Measurements from ENCODE around the gene CLDND1.

CLDND1 gene

GRCh38 chr3:98556164-98557130, 33.7 kb upstream of the CLDND1 start:
- H3K27ac ChIP-seq: no peak overlapping the region

GRCh38 chr3:98555025-98555379, 32.3 kb upstream of the CLDND1 start:
- H3K27ac ChIP-seq: no peak overlapping the region
- TF ChIP-seq CTCF (IDR thresholded peaks at IDR 0.05): no peak
- no peak for DNase-seq (ENCODE audit: low spot score)
- no peak overlapping the region for H3K4me3 ChIP-seq

More at GRCh38 chr3:98556164-98557130, 33.7 kb upstream of the CLDND1 start:
- no peak overlapping the region for H3K4me3 ChIP-seq
- no peak for TF ChIP-seq CTCF (IDR thresholded peaks at IDR 0.05)
- no peak for DNase-seq (ENCODE audit: low spot score)

GRCh38 chr3:98554580-98554979, 31.9 kb upstream of the CLDND1 start:
- Histone ChIP-seq H3K4me3 (no peak overlapping the region), H3K27ac (no peak overlapping the region)
- no peak for DNase-seq (ENCODE audit: low spot score)
- no peak for TF ChIP-seq CTCF (IDR thresholded peaks at IDR 0.05)

GRCh38 chr3:98553753-98554152, 31.1 kb upstream of the CLDND1 start:
- no peak for DNase-seq (ENCODE audit: low spot score)
- no peak overlapping the region for H3K4me3 ChIP-seq
- TF ChIP-seq CTCF (IDR thresholded peaks at IDR 0.05): no peak
- no peak overlapping the region for H3K27ac ChIP-seq

DNA sequence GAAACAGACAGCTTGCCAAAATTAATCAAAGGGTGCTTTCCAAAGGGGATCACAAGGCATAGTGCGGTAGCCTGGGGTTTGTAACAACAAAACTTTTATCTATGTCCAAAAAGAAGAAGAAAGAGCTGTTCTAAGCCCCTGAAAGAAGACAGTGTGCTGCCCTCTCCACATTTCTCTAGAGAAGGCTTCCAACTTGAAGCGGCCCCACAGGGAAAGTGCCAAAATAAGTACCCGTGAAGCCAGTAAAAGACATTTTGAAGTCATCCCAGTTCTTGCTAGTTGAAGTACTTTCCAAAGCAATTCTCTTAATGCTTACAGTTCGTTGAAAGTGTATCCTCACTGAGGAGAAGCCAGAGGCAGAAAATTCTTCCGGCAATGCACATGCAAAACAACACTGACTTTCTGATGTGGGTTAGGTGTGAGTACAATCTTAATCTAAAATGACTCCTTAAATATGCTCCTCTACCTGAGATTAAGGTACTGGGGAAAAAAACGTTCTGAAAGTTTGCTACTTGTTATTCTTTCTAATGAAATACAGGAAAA, 30.4 kb upstream of the CLDND1 start:
- TF ChIP-seq CTCF (IDR thresholded peaks at IDR 0.05): no peak
- H3K27ac ChIP-seq: no peak overlapping the region
- no peak overlapping the region for H3K4me3 ChIP-seq
- DNase-seq (ENCODE audit: low spot score): no peak

DNA sequence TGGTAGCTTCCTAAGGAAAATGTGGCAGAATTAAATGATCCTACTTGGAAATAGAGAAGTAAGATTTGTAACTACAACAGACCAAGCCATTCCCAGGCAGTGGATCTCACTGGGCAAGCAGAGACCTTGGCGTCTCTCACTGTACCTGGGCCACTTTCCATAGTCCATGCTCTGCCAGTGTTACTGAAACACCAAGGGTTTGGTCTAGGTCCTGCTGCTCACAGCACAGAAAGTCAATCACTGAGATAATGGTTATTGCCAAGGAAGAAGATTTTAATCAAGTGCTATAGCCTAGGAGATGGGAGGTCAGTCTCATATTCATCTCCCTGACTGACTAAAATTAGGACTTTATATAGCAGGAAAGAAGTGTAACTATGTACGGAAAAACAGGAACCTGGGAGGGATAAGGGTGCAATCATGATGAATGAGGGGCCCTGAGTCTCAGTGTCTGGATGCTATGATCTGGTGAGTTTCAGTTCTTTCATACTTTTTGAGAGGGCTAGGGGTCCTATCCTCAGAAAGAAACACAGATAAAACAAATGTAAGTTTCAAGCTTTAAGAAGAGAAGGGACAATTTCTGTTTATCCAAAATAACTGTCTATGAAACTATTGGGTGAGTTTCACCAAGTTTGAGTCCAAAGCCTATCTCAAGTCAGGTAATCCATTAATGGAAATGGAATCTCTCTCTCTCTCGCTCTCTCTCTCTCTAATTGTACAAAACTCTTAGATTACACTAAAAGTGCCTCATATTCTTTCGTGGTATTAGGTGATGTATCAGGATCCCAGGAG, 29.7 kb upstream of the CLDND1 start:
- Histone ChIP-seq H3K27ac (no peak overlapping the region), H3K4me3 (no peak overlapping the region)
- DNase-seq (ENCODE audit: low spot score): no peak
- no peak for TF ChIP-seq CTCF (IDR thresholded peaks at IDR 0.05)
